CD4-positive, alpha-beta T cell treated with Interferon gamma for 1 hour (primary cell): Measurements from ENCODE around the gene ERGIC3.

Experiments used
- DNase-seq: peaks from one replicate; pipeline ENCODE4 v3.0.0-alpha.2; 2020

The ERGIC3 gene

DNA sequence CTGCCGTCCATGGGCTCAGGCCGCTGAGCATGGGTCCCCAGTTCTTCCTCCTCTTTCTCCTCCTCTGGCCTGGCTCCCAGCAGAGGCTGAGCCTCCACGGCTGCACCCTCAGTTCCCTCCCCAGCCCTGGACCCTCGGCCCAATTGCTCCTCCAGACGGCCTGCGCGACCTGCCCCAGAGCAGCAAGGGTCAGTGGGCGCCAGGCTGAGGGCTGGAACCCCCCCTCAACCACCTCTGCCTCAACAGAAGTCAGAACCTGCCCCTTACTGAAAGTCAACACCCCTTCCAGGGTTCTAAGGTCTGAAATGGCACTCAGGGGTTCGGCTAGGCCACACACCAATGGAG lies 57.9 kb downstream of the ERGIC3 start:
- no peak for DNase-seq

DNA sequence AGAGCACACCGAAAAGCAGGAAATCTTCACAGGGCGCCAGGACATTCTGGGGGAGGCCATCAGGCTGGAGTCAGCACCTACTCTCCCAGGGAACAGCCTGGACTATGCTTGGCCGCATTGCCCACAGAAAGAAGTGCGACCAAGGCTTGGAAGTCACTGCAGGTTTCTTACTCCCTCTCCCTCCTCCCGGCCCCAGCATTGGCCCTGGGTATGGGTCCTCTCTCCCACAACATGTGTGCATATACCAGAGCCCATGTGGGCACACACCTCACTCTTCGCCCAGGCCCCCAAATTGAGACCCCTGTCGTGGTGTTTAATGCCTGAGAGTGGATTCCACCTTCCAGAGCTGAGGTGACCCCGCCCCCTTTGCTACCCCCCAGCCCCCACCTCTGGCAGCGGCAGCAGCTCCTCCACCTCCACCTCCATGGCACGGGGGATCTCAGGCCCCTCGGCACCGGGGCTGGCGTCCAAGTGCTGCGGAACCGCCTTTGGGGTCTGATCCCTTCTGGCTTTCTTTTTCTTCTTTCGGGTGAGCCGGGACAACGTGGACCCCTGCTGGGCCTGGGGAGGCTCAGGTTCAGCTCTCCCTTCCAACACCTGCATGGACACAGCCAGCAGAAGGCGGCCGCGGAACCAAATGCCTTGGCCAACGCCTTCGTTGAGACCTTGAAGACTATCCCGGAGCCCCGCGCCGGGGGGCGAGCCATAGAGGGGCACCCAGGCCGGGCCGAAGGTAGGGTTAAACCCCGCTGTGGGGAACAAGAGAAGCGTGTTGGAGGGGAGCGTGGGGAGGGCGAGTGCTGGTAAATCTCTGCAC lies 58.5 kb downstream of the ERGIC3 start:
- DNase-seq, result no peak

DNA sequence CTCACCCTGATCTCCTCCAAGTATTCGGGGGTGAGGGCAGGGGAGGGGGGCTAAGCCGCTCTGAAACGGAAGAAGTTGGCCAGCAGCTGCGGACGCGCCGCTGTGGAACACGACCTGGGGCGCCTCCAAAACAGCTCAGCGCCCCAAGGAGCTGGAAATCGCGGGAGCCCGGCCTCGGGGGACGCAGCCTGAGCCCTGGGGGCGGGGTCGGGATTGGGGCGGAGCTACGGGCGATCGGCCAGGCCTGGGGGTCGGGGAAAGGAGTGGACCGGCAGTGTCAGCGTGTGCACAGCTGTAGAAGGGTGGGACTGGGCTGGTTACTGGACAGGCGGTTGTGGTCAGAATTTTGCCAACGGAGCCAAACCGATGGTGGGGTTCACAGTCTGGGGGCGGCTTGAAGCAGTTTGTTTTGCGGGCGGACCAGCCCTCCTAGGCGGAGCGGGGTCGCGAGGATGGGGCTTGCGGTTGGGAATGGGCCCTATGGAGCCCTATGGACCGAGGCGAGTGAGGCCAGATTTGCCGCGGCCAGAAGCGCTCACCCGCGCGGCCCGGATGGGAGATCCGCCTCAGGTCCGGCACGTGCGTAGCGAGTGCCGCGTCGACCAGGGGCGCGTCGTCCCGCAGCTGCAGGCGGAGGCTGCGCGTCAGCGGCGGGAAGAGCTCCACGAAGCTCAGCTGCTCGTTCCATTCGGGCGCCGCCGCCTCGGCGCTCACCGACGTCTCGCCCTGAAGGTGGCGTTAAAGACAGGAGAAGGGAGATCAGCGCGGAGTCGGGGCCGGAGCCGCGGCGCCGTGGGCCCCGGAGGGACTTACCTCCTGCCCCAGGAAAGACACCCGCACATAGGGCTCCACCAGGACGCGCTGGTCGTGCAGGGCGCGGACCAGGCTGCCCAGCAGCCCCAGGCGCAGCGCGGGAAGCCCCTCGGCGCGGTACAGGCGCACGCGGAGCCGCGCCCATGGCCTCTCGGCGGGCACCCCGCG lies 59.4 kb downstream of the ERGIC3 start:
- DNase-seq, result peak; percentile 80

DNA sequence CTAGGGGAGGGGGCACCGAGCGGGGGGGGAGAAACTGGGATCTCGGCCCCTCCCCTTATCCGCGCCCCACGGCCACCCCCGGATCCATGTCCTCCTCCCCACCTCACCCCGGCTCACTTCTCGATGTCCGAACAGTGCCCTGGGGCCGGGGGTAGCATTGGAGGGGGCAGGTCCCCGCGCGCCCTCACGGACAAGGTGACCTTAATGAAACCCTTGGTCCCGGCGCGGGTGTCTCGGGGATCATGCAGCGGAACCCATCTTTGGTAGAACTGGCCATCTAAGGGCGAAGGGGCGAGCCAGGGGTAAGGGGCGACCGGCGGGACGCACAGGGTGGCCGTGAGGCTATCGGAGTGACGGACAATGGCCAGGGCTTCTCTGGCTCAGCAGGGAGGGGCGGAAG lies 60.1 kb downstream of the ERGIC3 start:
- DNase-seq, result no peak

DNA sequence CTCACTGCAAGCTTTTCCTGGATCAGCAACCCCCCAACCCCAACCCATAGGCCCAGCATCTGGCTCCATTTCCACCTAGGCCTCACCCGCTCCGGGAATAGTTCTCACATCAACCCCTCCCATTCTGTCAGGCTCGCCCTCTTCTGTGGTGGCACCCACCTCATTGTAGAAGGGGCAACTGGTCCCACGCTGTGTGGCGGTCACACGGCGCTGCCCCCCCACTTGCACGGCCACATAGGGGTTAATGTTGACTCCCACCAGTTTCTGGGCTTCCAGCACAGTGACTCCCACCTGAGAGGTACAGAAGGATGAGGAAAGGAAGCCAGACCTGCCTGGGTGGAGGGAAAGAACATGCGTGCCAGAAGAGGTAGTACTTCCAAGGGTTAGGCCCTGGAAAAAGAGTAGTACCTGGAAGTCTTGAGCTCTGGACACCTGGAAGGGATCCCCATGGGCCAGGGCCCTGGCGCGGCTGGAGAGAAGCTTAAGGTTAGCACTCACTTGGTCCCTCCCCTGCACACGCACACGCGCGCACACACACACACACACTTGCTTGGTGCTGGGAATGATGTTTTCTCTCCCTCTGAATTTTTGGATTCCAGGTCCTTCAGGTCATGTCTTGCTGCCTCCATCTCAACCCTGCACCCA lies 61.1 kb downstream of the ERGIC3 start:
- no peak for DNase-seq

DNA sequence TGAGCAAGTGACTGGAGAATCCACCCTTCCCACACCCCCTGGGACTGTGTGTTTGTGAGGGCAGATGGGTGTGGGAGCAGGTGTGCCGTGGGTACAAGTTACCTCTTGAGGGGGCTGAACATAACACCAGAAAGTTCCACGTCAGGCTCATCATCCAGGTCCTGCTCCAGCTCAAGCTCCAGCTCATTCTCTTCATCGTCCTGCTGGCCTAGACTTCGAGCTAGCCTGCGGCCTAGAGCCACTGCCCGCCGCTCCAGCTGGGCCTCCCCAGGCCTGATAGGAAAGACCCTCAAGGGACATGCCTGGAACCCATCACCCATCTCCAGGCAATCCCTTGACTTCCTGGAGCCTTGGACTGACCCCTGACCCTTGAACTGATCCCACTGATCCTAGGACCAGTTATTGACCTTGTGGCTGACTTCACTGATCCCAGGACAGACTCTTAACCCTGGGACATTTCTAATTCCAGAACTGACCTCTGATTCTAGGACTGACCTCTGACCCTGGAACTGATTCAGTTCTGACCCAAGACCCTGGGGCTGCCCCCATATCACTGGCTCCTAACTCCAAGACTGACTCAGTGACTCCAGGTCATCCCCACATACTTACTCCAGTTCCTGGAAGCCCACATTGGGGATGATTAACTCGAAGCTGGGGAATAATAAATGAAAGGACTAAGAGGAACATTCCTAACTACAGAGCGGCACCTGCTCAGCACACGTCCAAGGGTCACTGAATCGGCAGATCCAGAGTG lies 62.0 kb downstream of the ERGIC3 start:
- no peak for DNase-seq

DNA sequence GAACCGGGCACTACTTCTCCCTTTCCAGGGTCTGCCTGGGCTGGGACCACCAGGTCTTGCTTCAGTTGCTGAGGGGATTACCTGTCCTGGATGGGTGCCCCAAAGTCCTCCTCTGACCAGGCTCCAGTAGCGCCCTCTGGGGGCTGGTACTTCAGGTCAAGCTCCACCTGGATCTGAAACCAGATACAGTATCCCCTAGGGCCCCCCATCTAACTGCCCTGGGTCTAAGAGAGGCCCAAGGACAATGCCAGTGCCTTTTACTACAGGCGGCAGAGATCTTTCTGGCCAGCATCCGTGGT lies 62.5 kb downstream of the ERGIC3 start:
- DNase-seq, result no peak

DNA sequence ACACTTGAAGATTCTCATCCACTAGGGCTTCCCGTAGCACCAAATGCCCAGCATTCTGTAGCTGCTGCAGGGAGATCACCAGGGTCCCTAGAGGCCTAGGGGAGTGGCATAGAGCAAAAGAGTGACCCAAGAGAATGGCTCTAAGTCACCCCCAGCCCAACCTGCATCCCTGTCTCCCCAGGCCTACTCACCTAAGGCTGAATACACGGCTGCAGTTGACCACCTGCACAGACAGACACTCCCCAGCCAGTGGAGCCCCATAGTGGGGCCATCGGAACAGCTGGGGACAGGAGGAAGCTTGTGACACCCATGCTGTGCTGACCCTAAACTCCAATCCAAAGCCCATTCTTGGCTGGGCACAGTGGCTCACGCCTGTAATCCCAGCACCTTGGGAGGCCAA lies 64.2 kb downstream of the ERGIC3 start:
- no peak for DNase-seq
